Measurements from ENCODE around the gene POLR2F. TPM values are rescaled to one million over a fixed set of nuclear protein-coding genes. Genes with fewer than 3 reads are reported as not detected.

The POLR2F gene
- total and polyA plus RNA-seq, 11 donors, result 60.7 to 218 (median 78.2) TPM

- Histone ChIP-seq H3K4me1 (peaks cover 5 to 35% (median 11%) of the 10 kb centered on the region in 12 donors), H3K9me3 (no peaks in the 10 kb centered on the region), H3K4me3 (no peak overlapping the region), H3K27me3 (no peaks in the 10 kb centered on the region), H3K27ac (peak overlapping the region in 1 of 12 donors; percentile 79), H3K36me3 (peaks cover 0 to 88% (median 59%) of the 10 kb centered on the region in 9 donors)
- intact Hi-C loops (cut with DNase I), result no loop called here
- TF ChIP-seq, protein P1, sequence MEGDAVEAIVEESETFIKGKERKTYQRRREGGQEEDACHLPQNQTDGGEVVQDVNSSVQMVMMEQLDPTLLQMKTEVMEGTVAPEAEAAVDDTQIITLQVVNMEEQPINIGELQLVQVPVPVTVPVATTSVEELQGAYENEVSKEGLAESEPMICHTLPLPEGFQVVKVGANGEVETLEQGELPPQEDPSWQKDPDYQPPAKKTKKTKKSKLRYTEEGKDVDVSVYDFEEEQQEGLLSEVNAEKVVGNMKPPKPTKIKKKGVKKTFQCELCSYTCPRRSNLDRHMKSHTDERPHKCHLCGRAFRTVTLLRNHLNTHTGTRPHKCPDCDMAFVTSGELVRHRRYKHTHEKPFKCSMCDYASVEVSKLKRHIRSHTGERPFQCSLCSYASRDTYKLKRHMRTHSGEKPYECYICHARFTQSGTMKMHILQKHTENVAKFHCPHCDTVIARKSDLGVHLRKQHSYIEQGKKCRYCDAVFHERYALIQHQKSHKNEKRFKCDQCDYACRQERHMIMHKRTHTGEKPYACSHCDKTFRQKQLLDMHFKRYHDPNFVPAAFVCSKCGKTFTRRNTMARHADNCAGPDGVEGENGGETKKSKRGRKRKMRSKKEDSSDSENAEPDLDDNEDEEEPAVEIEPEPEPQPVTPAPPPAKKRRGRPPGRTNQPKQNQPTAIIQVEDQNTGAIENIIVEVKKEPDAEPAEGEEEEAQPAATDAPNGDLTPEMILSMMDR (IDR thresholded peaks at IDR 0.05), result no peak
- TF ChIP-seq POLR2A (IDR thresholded peaks at IDR 0.05), result no peak
- DNase-seq, result no peak
- WGBS, 4 donors, result 71 to 100% (median 96%) methylated on average over 1 to 5 of the region's 5 CpGs
- ATAC-seq, result no peak
Observed at GRCh38 chr22:37929390-37929789, 24.1 kb upstream of the POLR2F start.

DNA sequence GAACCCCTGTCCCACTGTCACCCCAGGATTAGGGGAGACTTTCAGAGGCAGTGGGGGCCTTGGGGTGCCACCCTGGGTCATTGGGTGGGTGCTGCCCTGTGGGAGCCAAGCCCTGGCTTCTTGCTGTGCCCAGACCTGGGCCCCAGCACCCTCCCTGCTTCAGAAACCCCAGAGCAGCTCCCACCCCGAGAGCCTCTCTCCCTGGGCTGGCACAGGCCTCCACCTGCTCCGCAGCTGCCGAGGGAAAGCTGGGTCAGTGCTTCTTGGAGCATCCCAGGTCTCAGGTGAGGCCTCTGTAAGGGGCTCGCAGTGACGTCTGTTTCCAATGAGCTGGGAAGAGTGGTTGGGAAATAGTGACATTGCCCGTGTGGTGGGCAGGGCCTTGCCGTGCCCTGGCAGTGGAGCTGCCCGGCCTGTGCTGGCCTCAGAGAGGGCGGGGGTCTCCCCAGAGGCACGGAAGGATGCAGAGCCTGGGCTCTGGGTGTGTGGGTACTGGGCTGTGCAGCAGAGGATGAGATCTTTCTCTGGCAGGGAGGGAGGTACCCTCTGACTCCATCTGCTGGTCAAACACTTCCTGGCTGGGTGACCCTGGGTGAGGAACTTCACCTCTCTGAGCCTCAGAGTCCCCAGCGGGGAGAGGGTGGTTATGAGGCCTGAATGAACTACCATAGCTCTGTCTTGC is 23.1 kb upstream of the POLR2F start:
- no peaks in the 10 kb centered on the region for H3K27me3 ChIP-seq
- WGBS, 4 donors, result 83 to 100% (median 84%) methylated on average over 2 to 11 of the region's 11 CpGs
- H3K4me3 ChIP-seq, result no peak overlapping the region
- H3K9me3 ChIP-seq, result no peaks in the 10 kb centered on the region
- H3K36me3 ChIP-seq, result peaks cover 0 to 84% (median 55%) of the 10 kb centered on the region in 9 donors
- H3K27ac ChIP-seq, result peak overlapping the region in 1 of 12 donors; percentile 79
- peak in 1 of 5 donors; percentile 46 for DNase-seq
- no peak for TF ChIP-seq POLR2A (IDR thresholded peaks at IDR 0.05)
- TF ChIP-seq, protein P1 (IDR thresholded peaks at IDR 0.05), result peak in 10 of 12 donors; percentile 17 to 50 (median 32)
- peaks cover 6 to 40% (median 14%) of the 10 kb centered on the region in 12 donors for H3K4me1 ChIP-seq
- ATAC-seq, result peak in 2 of 4 donors; percentile 4 to 14
- intact Hi-C loops (cut with DNase I), result loop anchor here in 4 of 10 donors (5.0 to 10.0 kb wide), 3 partner anchors 33 to 116 kb away; no protein-coding TSS in a partner anchor

- Histone ChIP-seq H3K27me3 (no peaks in the 10 kb centered on the region), H3K9me3 (no peaks in the 10 kb centered on the region), H3K36me3 (peaks cover 0 to 80% (median 52%) of the 10 kb centered on the region in 9 donors), H3K4me3 (no peak overlapping the region), H3K27ac (peak overlapping the region in 1 of 12 donors; percentile 79), H3K4me1 (peaks cover 6 to 40% (median 14%) of the 10 kb centered on the region in 12 donors)
- DNase-seq, result no peak
- no peak for TF ChIP-seq POLR2A (IDR thresholded peaks at IDR 0.05)
- TF ChIP-seq, protein P1 (IDR thresholded peaks at IDR 0.05), result peak in 1 of 12 donors; percentile 5
- intact Hi-C loops (cut with DNase I), result loop anchor here in 4 of 10 donors (5.0 to 10.0 kb wide), 3 partner anchors 34 to 116 kb away; no protein-coding TSS in a partner anchor
- WGBS, 4 donors, result 81 to 94% (median 88%) methylated on average over 2 of the region's 2 CpGs
- ATAC-seq, result no peak
Observed at GRCh38 chr22:37930952-37931440, 22.5 kb upstream of the POLR2F start.

GRCh38 chr22:37931893-37932389 is 21.6 kb upstream of the POLR2F start:
- H3K27me3 ChIP-seq, result no peaks in the 10 kb centered on the region
- H3K4me1 ChIP-seq, result peaks cover 6 to 40% (median 14%) of the 10 kb centered on the region in 12 donors
- peaks cover 0 to 78% (median 46%) of the 10 kb centered on the region in 9 donors for H3K36me3 ChIP-seq
- TF ChIP-seq, protein P1 (IDR thresholded peaks at IDR 0.05), result no peak
- no peak for TF ChIP-seq POLR2A (IDR thresholded peaks at IDR 0.05)
- peak overlapping the region in 1 of 12 donors; percentile 80 for H3K27ac ChIP-seq
- intact Hi-C loops (cut with DNase I), result loop anchor here in 5 of 10 donors (2.0 to 10.0 kb wide), 4 partner anchors 25 to 117 kb away; partner anchors contain the start of gene MICALL1 (in 1 of the 5)
- no peaks in the 10 kb centered on the region for H3K9me3 ChIP-seq
- 65 to 81% (median 76%) methylated on average over 3 to 6 of the region's 6 CpGs for WGBS, 4 donors
- DNase-seq, result peak in 1 of 5 donors; percentile 55
- ATAC-seq, result peak in 1 of 4 donors; percentile 31
- no peak overlapping the region for H3K4me3 ChIP-seq
